ENCODE data around the gene AMY2B. TPM values are rescaled to one million over a fixed set of nuclear protein-coding genes. Genes with fewer than 3 reads are reported as not detected.
"Not testable (repeated sequence)": the region's sequence is repeated elsewhere in the genome, so short reads cannot be mapped to it uniquely, and the experiment has no call there.

The AMY2B gene
- total RNA-seq (2014; rRNA removed) (0.23 and 0.98 TPM in 2 replicates), Bru-seq, nascent RNA (percentile 41 among the genes with signal in this experiment), BruChase-seq, experiment 1, labeled RNA remaining after a 6-hour chase (percentile 44 among the genes with signal in this experiment), BruChase-seq, experiment 2, labeled RNA remaining after a 2-hour chase (percentile 51 among the genes with signal in this experiment)
- long read RNA-seq = 0 reads

GRCh38 chr1:103571289-103571688, at the start of gene AMY2B:
Gene AMY2B (plus strand): TSS chr1:103571589. CDS start chr1:103571603, 14 bp downstream.
- H4K20me1 ChIP-seq (ENCODE audit: low read length); intact Hi-C loops (cut with micrococcal nuclease); BruUV-seq (replicated peaks); DNase-seq; H3K27ac ChIP-seq (ENCODE audit: low read length); H3F3A ChIP-seq (ENCODE audit: low read length, unreplicated experiment); H3K79me2 ChIP-seq (ENCODE audit: low read length); H3K4me2 ChIP-seq (ENCODE audit: low read length); ATAC-seq; POLR2A ChIA-PET (ENCODE audit: unreplicated experiment); H2AFZ ChIP-seq (ENCODE audit: low read length); H3K9me2 ChIP-seq (replicated peaks; ENCODE audit: low read length); H3K4me1 ChIP-seq (ENCODE audit: insufficient read depth, low read length); H3K27me3 ChIP-seq (ENCODE audit: low read length); CTCF ChIA-PET; H3K4me3 ChIP-seq (ENCODE audit: low read length); H3K9me3 ChIP-seq (ENCODE audit: low read length); H3K9ac ChIP-seq (ENCODE audit: low read length); H3K36me3 ChIP-seq (ENCODE audit: low read depth, low read length): not testable (repeated sequence)

- peaks cover 22% of the 10 kb centered on the region for H3K4me1 ChIP-seq (ENCODE audit: insufficient read depth, low read length)
- no TSS peak for BruUV-seq (replicated peaks)
Observed at GRCh38 chr1:103523346-103523745, 48.0 kb upstream of the AMY2B start.

DNA sequence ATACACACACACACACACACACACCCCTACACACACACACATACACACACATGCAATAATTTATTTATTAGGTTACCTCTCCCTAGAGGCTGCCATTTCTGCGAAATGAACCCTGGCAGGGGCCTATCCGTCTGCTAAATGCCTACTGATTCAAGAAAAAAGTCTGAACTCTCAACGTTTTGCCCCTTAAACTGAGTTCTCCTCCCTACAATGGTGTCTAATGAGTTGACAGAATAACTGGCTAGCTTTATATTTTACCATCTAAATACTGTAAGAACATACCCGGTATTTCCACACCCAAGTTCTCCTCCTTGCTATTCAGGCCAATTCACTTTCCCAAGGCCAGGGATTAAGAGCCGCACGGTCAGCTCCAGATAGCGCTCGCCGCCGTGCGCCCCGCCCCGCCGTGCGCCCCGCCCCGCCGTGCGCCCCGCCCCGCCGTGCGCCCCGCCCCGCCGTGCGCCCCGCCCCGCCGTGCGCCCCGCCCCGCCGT, 46.2 kb upstream of the AMY2B start:
- no TSS peak for BruUV-seq (replicated peaks)
- ChIA-PET POLR2A (ENCODE audit: unreplicated experiment) (no interaction called here), CTCF (no interaction called here)
- H3F3A ChIP-seq (ENCODE audit: low read length, unreplicated experiment) = no peaks in the 10 kb centered on the region
- H3K4me2 ChIP-seq (ENCODE audit: low read length) = peak overlapping the region; percentile 87
- no peaks in the 10 kb centered on the region for H3K27me3 ChIP-seq (ENCODE audit: low read length)
- TF ChIP-seq, protein P1, sequence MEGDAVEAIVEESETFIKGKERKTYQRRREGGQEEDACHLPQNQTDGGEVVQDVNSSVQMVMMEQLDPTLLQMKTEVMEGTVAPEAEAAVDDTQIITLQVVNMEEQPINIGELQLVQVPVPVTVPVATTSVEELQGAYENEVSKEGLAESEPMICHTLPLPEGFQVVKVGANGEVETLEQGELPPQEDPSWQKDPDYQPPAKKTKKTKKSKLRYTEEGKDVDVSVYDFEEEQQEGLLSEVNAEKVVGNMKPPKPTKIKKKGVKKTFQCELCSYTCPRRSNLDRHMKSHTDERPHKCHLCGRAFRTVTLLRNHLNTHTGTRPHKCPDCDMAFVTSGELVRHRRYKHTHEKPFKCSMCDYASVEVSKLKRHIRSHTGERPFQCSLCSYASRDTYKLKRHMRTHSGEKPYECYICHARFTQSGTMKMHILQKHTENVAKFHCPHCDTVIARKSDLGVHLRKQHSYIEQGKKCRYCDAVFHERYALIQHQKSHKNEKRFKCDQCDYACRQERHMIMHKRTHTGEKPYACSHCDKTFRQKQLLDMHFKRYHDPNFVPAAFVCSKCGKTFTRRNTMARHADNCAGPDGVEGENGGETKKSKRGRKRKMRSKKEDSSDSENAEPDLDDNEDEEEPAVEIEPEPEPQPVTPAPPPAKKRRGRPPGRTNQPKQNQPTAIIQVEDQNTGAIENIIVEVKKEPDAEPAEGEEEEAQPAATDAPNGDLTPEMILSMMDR (conservative IDR thresholded peaks at IDR 0.05; ENCODE audit: low read depth, low read length) = no peak
- TF ChIP-seq EZH2 (IDR thresholded peaks at IDR 0.05; ENCODE audit: low read length, unreplicated experiment) (no peak), EZH2phosphoT487 (IDR thresholded peaks at IDR 0.05; ENCODE audit: borderline replicate concordance, low read length) (no peak)
- intact Hi-C loops (cut with micrococcal nuclease) = no loop called here
- no peaks in the 10 kb centered on the region for H4K20me1 ChIP-seq (ENCODE audit: low read length)
- DNase-seq = peak; percentile 35
- H3K4me3 ChIP-seq (ENCODE audit: low read length) = peak overlapping the region; percentile 64
- no peak overlapping the region for H3K27ac ChIP-seq (ENCODE audit: low read length)
- peak overlapping the region; percentile 96; the same call in 1 of the 2 replicates for H3K9ac ChIP-seq (ENCODE audit: low read length)
- no peaks in the 10 kb centered on the region for H3K9me2 ChIP-seq (replicated peaks; ENCODE audit: low read length)
- H3K79me2 ChIP-seq (ENCODE audit: low read length) = peaks cover 41% of the 10 kb centered on the region
- ATAC-seq = peak; percentile 73
- H3K4me1 ChIP-seq (ENCODE audit: insufficient read depth, low read length) = peaks cover 27% of the 10 kb centered on the region
- H3K9me3 ChIP-seq (ENCODE audit: low read length) = no peaks in the 10 kb centered on the region
- H2AFZ ChIP-seq (ENCODE audit: low read length) = peak overlapping the region; percentile 82
- no peaks in the 10 kb centered on the region for H3K36me3 ChIP-seq (ENCODE audit: low read depth, low read length)

More at GRCh38 chr1:103523346-103523745, 48.0 kb upstream of the AMY2B start:
- peaks cover 25% of the 10 kb centered on the region for H3K79me2 ChIP-seq (ENCODE audit: low read length)
- H3K4me3 ChIP-seq (ENCODE audit: low read length) = no peak overlapping the region
- no peaks in the 10 kb centered on the region for H3K9me2 ChIP-seq (replicated peaks; ENCODE audit: low read length)
- H3K36me3 ChIP-seq (ENCODE audit: low read depth, low read length) = no peaks in the 10 kb centered on the region
- ATAC-seq = no peak
- ChIA-PET CTCF (no interaction called here), POLR2A (ENCODE audit: unreplicated experiment) (no interaction called here)
- no peak overlapping the region for H3K27ac ChIP-seq (ENCODE audit: low read length)
- no peaks in the 10 kb centered on the region for H3K9me3 ChIP-seq (ENCODE audit: low read length)
- H3K27me3 ChIP-seq (ENCODE audit: low read length) = no peaks in the 10 kb centered on the region
- intact Hi-C loops (cut with micrococcal nuclease) = no loop called here
- H4K20me1 ChIP-seq (ENCODE audit: low read length) = no peaks in the 10 kb centered on the region
- H3F3A ChIP-seq (ENCODE audit: low read length, unreplicated experiment) = no peaks in the 10 kb centered on the region
- TF ChIP-seq EZH2 (IDR thresholded peaks at IDR 0.05; ENCODE audit: low read length, unreplicated experiment) (no peak), EZH2phosphoT487 (IDR thresholded peaks at IDR 0.05; ENCODE audit: borderline replicate concordance, low read length) (no peak)
- TF ChIP-seq, protein P1 (conservative IDR thresholded peaks at IDR 0.05; ENCODE audit: low read depth, low read length) = no peak
- no peak for DNase-seq
- H3K9ac ChIP-seq (ENCODE audit: low read length) = no peak overlapping the region
- H3K4me2 ChIP-seq (ENCODE audit: low read length) = no peak overlapping the region
- no peak overlapping the region for H2AFZ ChIP-seq (ENCODE audit: low read length)
